H1 (cell line): ENCODE measurements around the gene GNG12. TPM values are rescaled to one million over a fixed set of nuclear protein-coding genes. Genes with fewer than 3 reads are reported as not detected.

ENCODE experiments used
- CTCF ChIA-PET: fragments of 300-600 bp; sonication (Branson Sonifier 250); formaldehyde crosslinking; loops from one replicate; lab custom pipeline; 2021; ENCODE audit not compliant: partially characterized antibody; lab: Charles Lee
- POLR2A ChIA-PET: fragments of 300-600 bp; sonication (Branson Sonifier 250); formaldehyde crosslinking; loops from one replicate; lab custom pipeline; 2021; ENCODE audit warnings: inconsistent platforms; ENCODE audit not compliant: partially characterized antibody; lab: Charles Lee
- DNase-seq, 2 experiments: peaks; one replicate each; pipeline versions ENCODE4 v3.0.0 to v3.0.0-alpha.2; 2010 to 2022; ENCODE audit warnings: low spot score in 2 of 2, low read depth in 1 of 2, mixed read lengths in 1 of 2
- FAIRE-seq: peaks from 2 replicates; lab custom pipeline; 2011; peaks lifted over from hg19 to GRCh38; lab: Jason Lieb, UNC
- H2AFZ ChIP-seq: 2 replicates; pipeline ENCODE4 v1.8.1; 2012; ENCODE audit warnings: low read length, inconsistent platforms
- H2AK5ac ChIP-seq: 2 replicates; pipeline ENCODE4 v1.6.1; 2013; ENCODE audit warnings: low read depth, low read length
- H2BK120ac ChIP-seq: replicated peaks from 2 replicates; pipeline ENCODE3; 2013; ENCODE audit warnings: low read depth, low read length, inconsistent platforms
- H2BK12ac ChIP-seq: 2 replicates; pipeline ENCODE4 v1.6.1; 2013; ENCODE audit warnings: low read depth, low read length
- H2BK15ac ChIP-seq: 2 replicates; pipeline ENCODE4 v1.6.1; 2013; ENCODE audit warnings: low read length
- H2BK20ac ChIP-seq: 2 replicates; pipeline ENCODE4 v1.6.1; 2013; ENCODE audit warnings: low read length
- H2BK5ac ChIP-seq: 2 replicates; pipeline ENCODE4 v1.6.1; 2013; ENCODE audit warnings: low read depth, low read length
- H3K14ac ChIP-seq: 2 replicates; pipeline ENCODE4 v1.6.1; 2013; ENCODE audit warnings: inconsistent platforms; ENCODE audit not compliant: insufficient read length
- H3K18ac ChIP-seq: 2 replicates; pipeline ENCODE4 v1.6.1; 2013; ENCODE audit warnings: low read length; ENCODE audit errors: extremely low read depth
- H3K23ac ChIP-seq: 2 replicates; pipeline ENCODE4 v1.6.1; 2013; ENCODE audit warnings: inconsistent platforms; ENCODE audit not compliant: insufficient read length
- H3K23me2 ChIP-seq: 2 replicates; pipeline ENCODE4 v1.6.1; 2013; ENCODE audit warnings: low read depth, low read length
- H3K27ac ChIP-seq: 2 replicates; pipeline ENCODE4 v1.6.1; 2011; ENCODE audit warnings: low read depth, low read length, inconsistent platforms
- H3K27me3 ChIP-seq, 4 experiments: replicated peaks in 1 of 4; 1 replicate in 1 of 4; 2 replicates in 3 of 4; pipeline versions ENCODE4 v1.6.1 to v1.8.1; 2011 to 2013; ENCODE audit warnings: low read length in 3 of 4, mild to moderate bottlenecking in 3 of 4, inconsistent platforms in 2 of 4, mixed read lengths in 2 of 4, moderate library complexity in 1 of 4; ENCODE audit not compliant: control insufficient read depth in 3 of 4, insufficient read depth in 3 of 4; ENCODE audit errors: extremely low read depth in 1 of 4
- H3K36me3 ChIP-seq, 4 experiments: 2 replicates each; pipeline versions ENCODE4 v1.6.1 to v1.8.1; 2011 to 2013; ENCODE audit warnings: mild to moderate bottlenecking in 4 of 4, low read length in 3 of 4, moderate library complexity in 2 of 4, control low read depth in 1 of 4, inconsistent platforms in 1 of 4; ENCODE audit not compliant: insufficient read depth in 4 of 4, control insufficient read depth in 2 of 4
- H3K4ac ChIP-seq: replicated peaks from 2 replicates; pipeline ENCODE3; 2013; ENCODE audit warnings: low read length, low read depth, mixed read lengths, inconsistent platforms; ENCODE audit not compliant: insufficient read length
- H3K4me1 ChIP-seq, 4 experiments: replicated peaks in 1 of 4; 1 replicate in 1 of 4; 2 replicates in 3 of 4; pipeline versions ENCODE4 v1.6.1 to v1.8.1; 2011 to 2013; ENCODE audit warnings: low read length in 3 of 4, inconsistent platforms in 2 of 4, mixed read lengths in 1 of 4; ENCODE audit not compliant: insufficient read depth in 4 of 4, control insufficient read depth in 3 of 4
- H3K4me2 ChIP-seq, 2 experiments: 2 replicates each; pipeline versions ENCODE4 v1.6.1 to v1.8.1; 2011 to 2013; ENCODE audit warnings: low read depth in 2 of 2, low read length in 2 of 2, control low read depth in 1 of 2, inconsistent platforms in 1 of 2, mild to moderate bottlenecking in 1 of 2; ENCODE audit not compliant: insufficient read depth in 1 of 2
- H3K4me3 ChIP-seq, 4 experiments: fragments of 200-600, 300-600 bp in 1 of 4; sonication (generic), shearing (Covaris generic), sonication (Bioruptor Twin) in 1 of 4; 2 replicates each; pipeline versions ENCODE4 v1.5.1 to v1.8.1; 2011 to 2016; ENCODE audit warnings: low read length in 4 of 4, low read depth in 3 of 4, control low read depth in 2 of 4, inconsistent platforms in 2 of 4, mild to moderate bottlenecking in 2 of 4, mixed read lengths in 1 of 4, moderate library complexity in 1 of 4; ENCODE audit not compliant: insufficient read depth in 2 of 4; ENCODE audit errors: extremely low read depth in 1 of 4
- H3K56ac ChIP-seq: replicated peaks from 2 replicates; pipeline ENCODE3; 2013; ENCODE audit warnings: low read depth, mild to moderate bottlenecking, mixed read lengths, low read length, inconsistent platforms; ENCODE audit not compliant: insufficient read length
- H3K79me1 ChIP-seq: 2 replicates; pipeline ENCODE4 v1.6.1; 2013; ENCODE audit warnings: low read depth, low read length, control low read depth
- H3K79me2 ChIP-seq, 2 experiments: 2 replicates each; pipeline versions ENCODE4 v1.6.1 to v1.8.1; 2012 to 2013; ENCODE audit warnings: low read length in 2 of 2, mild to moderate bottlenecking in 2 of 2, inconsistent platforms in 1 of 2; ENCODE audit not compliant: insufficient read depth in 2 of 2, control insufficient read depth in 1 of 2
- H3K9ac ChIP-seq, 4 experiments: replicated peaks in 1 of 4; 1 replicate in 1 of 4; 2 replicates in 3 of 4; pipeline versions ENCODE4 v1.6.1 to v1.8.1; 2011 to 2013; ENCODE audit warnings: low read depth in 3 of 4, low read length in 3 of 4, control low read depth in 2 of 4, mild to moderate bottlenecking in 2 of 4, moderate library complexity in 2 of 4, inconsistent platforms in 1 of 4; ENCODE audit errors: extremely low read depth in 1 of 4
- H3K9me3 ChIP-seq, 2 experiments: 2 replicates each; pipeline versions ENCODE4 v1.6.1 to v1.8.1; 2012 to 2013; ENCODE audit warnings: mild to moderate bottlenecking in 2 of 2, moderate library complexity in 2 of 2, control low read depth in 1 of 2, inconsistent platforms in 1 of 2, low read depth in 1 of 2, low read length in 1 of 2, mixed read lengths in 1 of 2; ENCODE audit not compliant: insufficient read depth in 2 of 2
- H4K20me1 ChIP-seq, 2 experiments: replicated peaks in 1 of 2; 2 replicates each; pipeline versions ENCODE3 to v1.8.1; 2011 to 2013; ENCODE audit warnings: inconsistent platforms in 2 of 2, low read length in 2 of 2, mild to moderate bottlenecking in 1 of 2; ENCODE audit not compliant: insufficient read depth in 2 of 2, control insufficient read depth in 1 of 2
- H4K5ac ChIP-seq: 2 replicates; pipeline ENCODE4 v1.6.1; 2013; ENCODE audit warnings: low read length, low read depth, mixed read lengths, inconsistent platforms; ENCODE audit not compliant: insufficient read length
- H4K8ac ChIP-seq: 2 replicates; pipeline ENCODE4 v1.8.0; 2013; ENCODE audit warnings: mild to moderate bottlenecking, moderate library complexity, low read length, inconsistent platforms; ENCODE audit not compliant: insufficient read depth; ENCODE audit errors: extremely low read depth
- H4K91ac ChIP-seq: replicated peaks from 2 replicates; pipeline ENCODE3; 2013; ENCODE audit warnings: low read length, mixed read lengths, inconsistent platforms; ENCODE audit not compliant: insufficient read length
- CHD2 ChIP-seq: IDR thresholded peaks from 2 replicates; pipeline ENCODE4 v1.6.1; 2012; ENCODE audit warnings: low read length, improper control_type of control experiment
- MAFK ChIP-seq: IDR thresholded peaks from 2 replicates; pipeline ENCODE4 v1.6.1; 2012; ENCODE audit warnings: low read depth, mild to moderate bottlenecking, improper control_type of control experiment, low read length
- POLR2AphosphoS5 ChIP-seq: IDR thresholded peaks from 2 replicates; pipeline ENCODE4 v1.6.1; 2011; ENCODE audit warnings: low read depth, low read length
- POU5F1 ChIP-seq: IDR thresholded peaks from 2 replicates; pipeline ENCODE4 v1.6.1; 2011; ENCODE audit warnings: low read depth, mild to moderate bottlenecking, low read length, moderate library complexity
- SIRT6 ChIP-seq: IDR thresholded peaks from one replicate; pipeline ENCODE4 v1.7.1; 2012; ENCODE audit warnings: low read length, inconsistent platforms
- SP2 ChIP-seq: IDR thresholded peaks from 2 replicates; pipeline ENCODE4 v1.6.1; 2012; ENCODE audit warnings: mild to moderate bottlenecking, low read length, inconsistent platforms
- ZNF274 ChIP-seq: IDR thresholded peaks from 2 replicates; pipeline ENCODE4 v1.7.0; 2012; ENCODE audit warnings: low read length, borderline replicate concordance; ENCODE audit errors: extremely low read depth
- WGBS, 2 experiments: shearing (Covaris generic) in 1 of 2; methylation state at CpG; one replicate each; pipeline versions ENCODE4 v1.1.6 to v1.1.7; 2013 to 2015; ENCODE audit warnings: low lambda C conversion rate in 2 of 2, mixed read lengths in 2 of 2, inconsistent platforms in 1 of 2, low coverage in 1 of 2, missing lambda C conversion rate in 1 of 2; ENCODE audit not compliant: insufficient replicate concordance in 2 of 2, insufficient coverage in 1 of 2, insufficient read length in 1 of 2; ENCODE audit errors: extremely low coverage in 1 of 2, missing lambda C conversion rate in 1 of 2; 5-methylcytosine and 5-hydroxymethylcytosine counted together
- polyA plus RNA-seq, 7 experiments: library from polyadenylated mRNA; depleted of rRNA in 3 of 7; stranded (reverse) in 5 of 7; unstranded in 2 of 7; fragments of >200 nt in 5 of 7; fragments of 200-250 nt in 2 of 7; gene quantifications; 1 replicate in 5 of 7; 2 replicates in 1 of 7; 4 replicates in 1 of 7; pipeline versions ENCODE4 v1.2.1 to v1.2.3, GENCODE V29; 2011 to 2013; ENCODE audit warnings: missing spikeins in 2 of 7, mixed read lengths in 2 of 7
- total RNA-seq: library from RNA; stranded (reverse); fragmentation: NEBNext Ultra II Directional; extraction: Animal tissue kit (Norgen Biotek cat#: 25700); gene quantifications from 2 replicates; pipeline ENCODE4 v1.2.1, GENCODE V29; 2021
- TF ChIP-seq, protein P1 (sequence below): IDR thresholded peaks from 2 replicates; pipeline ENCODE4 v1.6.1; 2012; ENCODE audit warnings: inconsistent platforms

The GNG12 gene
- total and polyA plus RNA-seq, 2 of the 8 experiments (the other 6 are each of a cell fraction or from before 2014, with no cell fraction given): 11.4 to 35.8 TPM

DNA sequence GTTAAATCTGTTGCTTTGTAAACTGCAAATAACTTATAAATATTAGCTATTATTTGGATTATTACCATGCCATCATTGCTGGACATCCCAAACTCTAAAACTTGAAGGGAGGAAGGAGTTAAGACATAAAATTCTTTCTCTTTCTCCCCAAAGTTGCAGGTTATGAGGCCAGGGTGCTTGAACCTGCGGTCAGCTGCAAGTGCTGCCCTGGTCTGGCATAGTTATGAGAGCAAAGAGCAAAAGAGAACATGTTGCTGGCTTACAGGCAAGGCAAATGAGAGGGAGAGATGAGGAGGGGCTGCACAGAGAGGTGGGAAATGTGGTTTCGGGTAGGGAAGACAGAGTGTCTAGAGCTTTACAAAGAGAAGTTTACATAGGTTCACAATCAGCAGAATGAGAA lies 117.4 kb downstream of the GNG12 start:
- H3K4me2 ChIP-seq: no peak overlapping the region
- no peak overlapping the region for H3K23ac ChIP-seq
- no peak overlapping the region for H2AFZ ChIP-seq
- no peak overlapping the region for H3K27ac ChIP-seq
- 0 out of 2 replicates have a peak, but pooled peaks cover 2% of the 10 kb centered on the region for H3K79me1 ChIP-seq
- 88% methylated on average over 2 of the region's 2 CpGs; no CpG with 5 or more reads in 1 of the 2 experiments for WGBS, 2 experiments
- no peak overlapping the region for H4K91ac ChIP-seq
- H3K4me1 ChIP-seq: peaks cover 0 to 5% (median 0%) of the 10 kb centered on the region in 4 experiments; a peak in 1 of 7 replicates
- no peak overlapping the region for H4K8ac ChIP-seq
- TF ChIP-seq SP2: no peak
- no peak for TF ChIP-seq CHD2
- TF ChIP-seq MAFK: no peak
- TF ChIP-seq, protein P1, sequence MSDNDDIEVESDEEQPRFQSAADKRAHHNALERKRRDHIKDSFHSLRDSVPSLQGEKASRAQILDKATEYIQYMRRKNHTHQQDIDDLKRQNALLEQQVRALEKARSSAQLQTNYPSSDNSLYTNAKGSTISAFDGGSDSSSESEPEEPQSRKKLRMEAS: no peak
- TF ChIP-seq SIRT6: no peak
- TF ChIP-seq POU5F1: no peak
- TF ChIP-seq ZNF274: no peak
- no peak for TF ChIP-seq POLR2AphosphoS5
- TF ChIP-seq, all 59 proteins: peak for 0
- Histone ChIP-seq H3K4ac (no peak overlapping the region), H4K20me1 (no peaks in the 10 kb centered on the region), H3K9me3 (no peaks in the 10 kb centered on the region), H3K4me3 (no peak overlapping the region), H3K79me2 (no peaks in the 10 kb centered on the region), H2BK12ac (no peak overlapping the region), H2AK5ac (no peak overlapping the region), H3K18ac (no peak overlapping the region), H2BK5ac (no peak overlapping the region), H3K14ac (no peak overlapping the region), H2BK15ac (no peak overlapping the region), H2BK120ac (no peak overlapping the region), H2BK20ac (no peak overlapping the region), H3K36me3 (no peaks in the 10 kb centered on the region), H3K27me3 (no peaks in the 10 kb centered on the region), H3K56ac (no peak overlapping the region), H3K23me2 (no peaks in the 10 kb centered on the region), H4K5ac (no peak overlapping the region), H3K9ac (no peak overlapping the region)
- DNase-seq: no peak
- ChIA-PET CTCF (interaction anchor here (0.9 to 5.8 kb wide), 9 partner anchors 11 to 180 kb away, joined by 3 to 40 read pairs (median 3); no protein-coding TSS in a partner anchor), POLR2A (no interaction called here)
- no peak for FAIRE-seq
